AG04449 (cell line): Measurements from ENCODE around the gene FXYD2.

Experiments used
- CTCF ChIA-PET: fragments of 350-600 bp; formaldehyde crosslinking; extraction: SDS; loops from one replicate; lab custom pipeline; 2021; ENCODE audit warnings: antibody characterized with exemption; lab: Yijun Ruan, JAX
- POLR2A ChIA-PET: fragments of 400-600, 350-600 bp; formaldehyde crosslinking; extraction: SDS; loops from one replicate; lab custom pipeline; 2020; ENCODE audit warnings: antibody characterized with exemption, inconsistent platforms; lab: Yijun Ruan, JAX
- DNase-seq: peaks from one replicate; pipeline ENCODE4 v3.0.0-alpha.2; 2010; ENCODE audit warnings: low read depth, low spot score
- H3K4me3 ChIP-seq: 2 replicates; pipeline ENCODE4 v1.5.1; 2011; ENCODE audit warnings: low read depth, mild to moderate bottlenecking, control low read depth, low read length
- CTCF ChIP-seq: IDR thresholded peaks from one replicate; pipeline ENCODE4 v1.5.1; 2011; ENCODE audit warnings: mild to moderate bottlenecking, moderate library complexity, low read length, control low read depth, inconsistent platforms; ENCODE audit not compliant: insufficient read depth; ENCODE audit errors: missing control alignments

Gene FXYD2

GRCh38 chr11:117780456-117780855 is 44.1 kb downstream of the FXYD2 start:
- ChIA-PET CTCF (no interaction called here), POLR2A (no interaction called here)
- no peak overlapping the region for H3K4me3 ChIP-seq
- TF ChIP-seq CTCF: no peak
- no peak for DNase-seq

- ChIA-PET CTCF (no interaction called here), POLR2A (no interaction called here)
- DNase-seq: no peak
- no peak for TF ChIP-seq CTCF
- no peak overlapping the region for H3K4me3 ChIP-seq
These were observed 50.0 kb downstream of the FXYD2 start for GRCh38 chr11:117774553-117774952.

GRCh38 chr11:117772360-117772759 is 52.2 kb downstream of the FXYD2 start:
- ChIA-PET CTCF (interaction anchor here (1.1 to 1.4 kb wide), 2 partner anchors 35 to 174 kb away, joined by 3 to 5 read pairs; no protein-coding TSS in a partner anchor), POLR2A (no interaction called here)
- no peak for TF ChIP-seq CTCF
- H3K4me3 ChIP-seq: no peak overlapping the region
- no peak for DNase-seq

- ChIA-PET POLR2A (no interaction called here), CTCF (no interaction called here)
- no peak for TF ChIP-seq CTCF
- no peak for DNase-seq
- no peak overlapping the region for H3K4me3 ChIP-seq
These were observed 52.7 kb downstream of the FXYD2 start for GRCh38 chr11:117771841-117772240.

- no peak for DNase-seq
- ChIA-PET CTCF (no interaction called here), POLR2A (no interaction called here)
- no peak overlapping the region for H3K4me3 ChIP-seq
- no peak for TF ChIP-seq CTCF
These were observed 53.3 kb downstream of the FXYD2 start for GRCh38 chr11:117771197-117771596.

GRCh38 chr11:117770061-117770460 is 54.5 kb downstream of the FXYD2 start:
- no peak for TF ChIP-seq CTCF
- CTCF ChIA-PET: no interaction called here

More at GRCh38 chr11:117770061-117770460, 54.5 kb downstream of the FXYD2 start:
- no peak overlapping the region for H3K4me3 ChIP-seq
- DNase-seq: no peak
- POLR2A ChIA-PET: no interaction called here
